Stomach (tissue), 9 donors: Measurements from ENCODE around the gene KLF17. TPM values are rescaled to one million over a fixed set of nuclear protein-coding genes. Genes with fewer than 3 reads are reported as not detected.
A peak's percentile ranks its signal among the peaks of the same experiment; 100 is the strongest.

ENCODE experiments used
- DNase-seq, 2 donors: peaks; one replicate each; pipeline versions ENCODE4 v3.0.0 to v3.0.0-alpha.2; 2013 to 2019
- H3K27ac ChIP-seq, 5 donors: fragments of 200-600 bp in 4 of 5; sonication (generic) in 4 of 5; one replicate each; pipeline ENCODE4 v1.5.1; 2013 to 2019; ENCODE audit warnings: mild to moderate bottlenecking in 1 of 5, moderate library complexity in 1 of 5
- H3K27me3 ChIP-seq, 3 donors: fragments of 200-600 bp; sonication (generic); one replicate each; pipeline ENCODE4 v1.5.1; 2017 to 2019; ENCODE audit warnings: mixed run types in 1 of 3
- H3K36me3 ChIP-seq, 4 donors: fragments of 200-600 bp; sonication (generic); 1 replicate in 3 of 4; 2 replicates in 1 of 4; pipeline ENCODE4 v1.5.1; 2016 to 2019
- H3K4me1 ChIP-seq, 4 donors: fragments of 200-600 bp; sonication (generic); one replicate each; pipeline ENCODE4 v1.5.1; 2016 to 2019
- H3K4me3 ChIP-seq, 4 donors: fragments of 200-600 bp; sonication (generic) in 3 of 4; one replicate each; pipeline ENCODE4 v1.5.1; 2016 to 2019; ENCODE audit warnings: mild to moderate bottlenecking in 1 of 4
- H3K9me3 ChIP-seq, 4 donors: fragments of 200-600 bp; sonication (generic); one replicate each; pipeline ENCODE4 v1.5.1; 2016 to 2019
- EP300 ChIP-seq: sonication (generic); formaldehyde crosslinking; IDR thresholded peaks from one replicate; pipeline ENCODE4 v1.6.1; 2017; ENCODE audit warnings: antibody characterized with exemption
- POLR2A ChIP-seq, 4 donors: fragments of 450-650 bp; IDR thresholded peaks; one replicate each; pipeline ENCODE4 v1.6.1; 2016; ENCODE audit warnings: antibody characterized with exemption in 4 of 4, control low read depth in 2 of 4, mild to moderate bottlenecking in 1 of 4, moderate library complexity in 1 of 4
- POLR2AphosphoS5 ChIP-seq, 3 donors: sonication (generic); formaldehyde crosslinking; IDR thresholded peaks; one replicate each; pipeline ENCODE4 v1.6.1; 2016; ENCODE audit warnings: antibody characterized with exemption in 3 of 3
- WGBS, 5 donors: extraction: QIAGEN DNeasy Blood & Tissue Kit in 3 of 5; methylation state at CpG; one replicate each; pipeline versions ENCODE4 v1.1.5 to v1.1.7; 2013 to 2018; 5-methylcytosine and 5-hydroxymethylcytosine counted together
- intact Hi-C: fragments of 100-400 bp; cut with DNase I; formaldehyde crosslinking; loops from one replicate; pipeline ENCODE4 v1.15.1; 2023; ENCODE audit warnings: low total_unique reads
- polyA plus RNA-seq, 3 donors: library from polyadenylated mRNA; stranded (reverse); fragments of 200-250 nt; gene quantifications; one replicate each; pipeline ENCODE4 v1.2.3, GENCODE V29; 2013
- total RNA-seq, 5 donors: library from RNA; depleted of rRNA; stranded (reverse); fragments of >200 nt; gene quantifications; one replicate each; pipeline versions ENCODE4 v1.1.0 to v1.2.3, GENCODE V29; 2014 to 2016
- TF ChIP-seq, protein P1 (sequence below), 7 experiments: fragments of 450-650 bp in 4 of 7; fragments of 200-600 bp in 3 of 7; sonication (generic) in 3 of 7; IDR thresholded peaks; one replicate each; pipeline ENCODE4 v1.5.1; 2016 to 2019; ENCODE audit warnings: antibody characterized with exemption in 7 of 7, control low read depth in 2 of 7, mild to moderate bottlenecking in 1 of 7
- donor health status: healthy with polysubstance abuse.
- donor health status: Bipolar disorder and iron deficiency.
- donor health status: healthy.

KLF17 gene
- total and polyA plus RNA-seq, 8 donors, result 0.25 TPM; not detected in 7

DNA sequence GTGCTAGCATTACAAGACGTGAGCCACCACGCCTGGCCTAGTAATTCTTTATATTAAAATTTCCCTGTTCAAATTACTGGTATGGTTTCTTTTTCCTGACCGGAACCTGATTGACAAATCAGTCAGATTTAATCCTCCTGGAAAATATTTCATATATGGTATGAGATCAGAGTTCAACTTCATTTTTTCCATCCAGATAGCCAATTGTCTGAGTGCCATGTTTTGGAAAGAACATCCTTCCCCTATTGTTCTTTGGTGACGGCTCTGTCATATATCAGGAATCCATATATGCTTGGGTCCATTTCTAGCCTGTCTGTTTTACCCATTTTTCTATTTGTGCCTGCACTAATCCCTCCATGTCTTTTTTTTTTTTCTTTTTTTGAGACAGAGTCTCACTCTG lies 39.1 kb upstream of the KLF17 start:
- Histone ChIP-seq H3K27ac (no peak overlapping the region), H3K4me3 (no peak overlapping the region), H3K36me3 (no peaks in the 10 kb centered on the region), H3K27me3 (no peaks in the 10 kb centered on the region), H3K9me3 (no peaks in the 10 kb centered on the region), H3K4me1 (peaks cover 0 to 6% (median 0%) of the 10 kb centered on the region in 4 donors)
- TF ChIP-seq POLR2A (IDR thresholded peaks at IDR 0.05) (no peak), EP300 (no peak), POLR2AphosphoS5 (IDR thresholded peaks at IDR 0.05) (no peak)
- TF ChIP-seq, protein P1, sequence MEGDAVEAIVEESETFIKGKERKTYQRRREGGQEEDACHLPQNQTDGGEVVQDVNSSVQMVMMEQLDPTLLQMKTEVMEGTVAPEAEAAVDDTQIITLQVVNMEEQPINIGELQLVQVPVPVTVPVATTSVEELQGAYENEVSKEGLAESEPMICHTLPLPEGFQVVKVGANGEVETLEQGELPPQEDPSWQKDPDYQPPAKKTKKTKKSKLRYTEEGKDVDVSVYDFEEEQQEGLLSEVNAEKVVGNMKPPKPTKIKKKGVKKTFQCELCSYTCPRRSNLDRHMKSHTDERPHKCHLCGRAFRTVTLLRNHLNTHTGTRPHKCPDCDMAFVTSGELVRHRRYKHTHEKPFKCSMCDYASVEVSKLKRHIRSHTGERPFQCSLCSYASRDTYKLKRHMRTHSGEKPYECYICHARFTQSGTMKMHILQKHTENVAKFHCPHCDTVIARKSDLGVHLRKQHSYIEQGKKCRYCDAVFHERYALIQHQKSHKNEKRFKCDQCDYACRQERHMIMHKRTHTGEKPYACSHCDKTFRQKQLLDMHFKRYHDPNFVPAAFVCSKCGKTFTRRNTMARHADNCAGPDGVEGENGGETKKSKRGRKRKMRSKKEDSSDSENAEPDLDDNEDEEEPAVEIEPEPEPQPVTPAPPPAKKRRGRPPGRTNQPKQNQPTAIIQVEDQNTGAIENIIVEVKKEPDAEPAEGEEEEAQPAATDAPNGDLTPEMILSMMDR (IDR thresholded peaks at IDR 0.05), result no peak
- DNase-seq, result no peak
- 81 to 90% (median 88%) methylated on average over 4 of the region's 4 CpGs for WGBS, 5 donors
- intact Hi-C loops, result no loop called here

DNA sequence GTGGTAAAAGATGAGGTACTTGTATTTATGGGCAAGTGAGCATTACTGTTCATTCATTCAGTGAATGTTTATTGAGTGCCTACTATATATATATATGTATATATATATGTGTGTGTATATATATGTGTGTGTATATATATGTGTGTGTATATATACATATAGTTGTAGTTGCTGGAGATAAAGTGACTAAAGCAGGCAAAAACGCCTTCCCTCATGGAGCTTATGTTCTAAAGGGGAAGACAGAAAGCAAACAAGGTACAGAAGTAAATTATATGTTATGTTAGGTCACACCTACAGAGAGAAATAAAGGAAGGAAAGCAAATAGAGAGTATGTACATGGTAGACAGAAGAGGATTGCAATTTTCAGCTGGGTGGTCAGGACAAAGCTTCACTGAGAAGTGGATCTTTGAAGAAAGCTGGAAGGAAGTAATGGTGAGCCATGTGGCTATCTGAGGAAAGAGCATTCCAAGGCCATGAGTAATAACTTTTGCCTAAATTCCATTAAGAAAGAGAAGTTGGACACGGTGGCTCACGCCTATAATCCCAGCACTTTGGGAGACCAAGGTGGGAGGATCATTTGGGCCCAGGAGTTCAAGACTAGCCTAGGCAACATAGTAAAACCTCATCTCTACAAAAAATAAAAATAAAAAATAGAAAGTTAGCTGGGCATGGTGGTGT lies 33.5 kb upstream of the KLF17 start:
- TF ChIP-seq, protein P1 (IDR thresholded peaks at IDR 0.05), result no peak
- TF ChIP-seq POLR2A (IDR thresholded peaks at IDR 0.05) (no peak), EP300 (no peak), POLR2AphosphoS5 (IDR thresholded peaks at IDR 0.05) (no peak)
- DNase-seq, result no peak
- intact Hi-C loops, result no loop called here
- no peaks in the 10 kb centered on the region for H3K4me1 ChIP-seq
- H3K4me3 ChIP-seq, result no peak overlapping the region
- peaks cover 0 to 14% (median 0%) of the 10 kb centered on the region in 3 donors for H3K27me3 ChIP-seq
- H3K36me3 ChIP-seq, result no peaks in the 10 kb centered on the region
- H3K27ac ChIP-seq, result no peak overlapping the region
- H3K9me3 ChIP-seq, result no peaks in the 10 kb centered on the region
- WGBS, 5 donors, result 59 to 68% (median 64%) methylated on average over 3 of the region's 3 CpGs

GRCh38 chr1:44086692-44087474 lies 31.7 kb upstream of the KLF17 start:
- Histone ChIP-seq H3K9me3 (no peaks in the 10 kb centered on the region), H3K27me3 (peaks cover 0 to 21% (median 0%) of the 10 kb centered on the region in 3 donors), H3K4me3 (no peak overlapping the region), H3K36me3 (no peaks in the 10 kb centered on the region), H3K27ac (no peak overlapping the region), H3K4me1 (no peaks in the 10 kb centered on the region)
- WGBS, 5 donors, result 87 to 92% (median 92%) methylated on average over 4 of the region's 4 CpGs
- TF ChIP-seq EP300 (no peak), POLR2AphosphoS5 (IDR thresholded peaks at IDR 0.05) (no peak), POLR2A (IDR thresholded peaks at IDR 0.05) (no peak)
- TF ChIP-seq, protein P1 (IDR thresholded peaks at IDR 0.05), result no peak
- intact Hi-C loops, result no loop called here
- DNase-seq, result no peak

DNA sequence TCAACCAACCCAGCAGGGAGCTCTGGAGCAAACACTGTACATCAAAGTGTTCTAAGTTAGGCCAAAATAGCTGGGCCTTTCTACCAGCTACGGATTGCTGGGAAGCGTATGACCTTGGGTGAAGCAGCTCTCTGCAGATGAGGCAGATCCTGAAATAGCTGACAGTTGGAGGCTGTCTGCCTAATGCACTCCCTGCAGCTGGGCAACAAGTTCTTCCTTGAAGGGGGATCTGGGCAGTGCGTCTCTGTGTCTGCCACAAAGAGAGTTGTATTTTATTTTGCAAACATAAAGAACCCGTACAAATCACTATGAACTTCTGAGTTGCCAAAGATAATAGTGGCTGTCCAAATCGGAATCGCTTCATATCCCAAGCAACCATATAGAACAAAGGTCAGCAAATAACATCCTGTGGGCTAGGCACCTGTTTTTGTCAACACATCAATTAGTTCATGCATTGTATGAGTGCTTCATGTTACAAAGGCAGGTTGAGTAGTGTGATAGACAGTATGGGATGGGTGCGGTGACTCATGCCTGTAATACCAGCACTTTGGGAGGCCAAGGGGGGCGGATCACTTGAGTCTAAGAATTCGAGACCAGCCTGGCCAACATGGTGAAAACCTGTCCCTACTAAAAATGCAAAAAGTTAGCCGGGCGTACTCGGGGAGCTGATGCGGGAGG lies 29.1 kb upstream of the KLF17 start:
- WGBS, 5 donors, result 61 to 77% (median 71%) methylated on average over 12 to 13 of the region's 13 CpGs
- Histone ChIP-seq H3K27me3 (peaks cover 0 to 21% (median 0%) of the 10 kb centered on the region in 3 donors), H3K9me3 (peaks cover 0 to 12% (median 8%) of the 10 kb centered on the region in 4 donors), H3K4me1 (no peaks in the 10 kb centered on the region), H3K4me3 (no peak overlapping the region), H3K36me3 (no peaks in the 10 kb centered on the region), H3K27ac (no peak overlapping the region)
- intact Hi-C loops, result no loop called here
- TF ChIP-seq POLR2A (IDR thresholded peaks at IDR 0.05) (no peak), EP300 (no peak), POLR2AphosphoS5 (IDR thresholded peaks at IDR 0.05) (no peak)
- TF ChIP-seq, protein P1 (IDR thresholded peaks at IDR 0.05), result no peak
- DNase-seq, result peak in 1 of 2 donors; percentile 21
